HCT116 (cell line): ENCODE data around the gene USP48. TPM values are rescaled to one million over a fixed set of nuclear protein-coding genes. Genes with fewer than 3 reads are reported as not detected.
A peak's percentile ranks its signal among the peaks of the same experiment; 100 is the strongest.

ENCODE experiments used
- ATAC-seq: fragments of 200-7000 bp; cut with Tn5 transposase; 2 replicates; pipeline ENCODE4 v1.9.1; 2020; ENCODE audit warnings: mild to moderate bottlenecking, moderate library complexity
- BruUV-seq: library from RNA; stranded (reverse); fragments of 400-500 nt; replicated peaks from 2 replicates; lab custom pipeline; 2021; lab: Mats Ljungman, UMichigan
- CTCF ChIA-PET: fragments of 300-600 bp; sonication (Branson Sonifier 250); formaldehyde crosslinking; loops from one replicate; lab custom pipeline; 2021; ENCODE audit warnings: antibody characterized with exemption; lab: Charles Lee
- POLR2A ChIA-PET: fragments of 300-600, 350-600 bp; sonication (Branson Sonifier 250); formaldehyde crosslinking; loops from one replicate; lab custom pipeline; 2021; ENCODE audit warnings: antibody characterized with exemption; lab: Charles Lee
- RAD21 ChIA-PET, 2 experiments: fragments of 300-600 bp; sonication (Branson Sonifier 250); formaldehyde crosslinking; loops; one replicate each; lab custom pipeline; 2023; ENCODE audit warnings: low total read pairs in 2 of 2; ENCODE audit not compliant: uncharacterized antibody in 2 of 2, unreplicated experiment in 2 of 2, low non-redundant PET in 1 of 2; lab: Charles Lee
- DNase-seq: peaks from one replicate; pipeline ENCODE4 v3.0.0-alpha.2; 2010; ENCODE audit warnings: low read depth, low spot score
- H2AFZ ChIP-seq: fragments of 200-600 bp; shearing (Covaris generic), sonication (generic); 2 replicates; pipeline ENCODE4 v1.6.1; 2017; ENCODE audit warnings: low read depth, mixed run types, mixed read lengths, antibody characterized with exemption, low read length; ENCODE audit not compliant: poor library complexity, severe bottlenecking
- H3K27ac ChIP-seq: 2 replicates; pipeline ENCODE4 v1.5.1; 2012; ENCODE audit warnings: low read depth, low read length
- H3K27me3 ChIP-seq: fragments of 200-600 bp; sonication (generic); 2 replicates; pipeline ENCODE4 v1.6.1; 2016; ENCODE audit warnings: mixed run types, low read length, mixed read lengths; ENCODE audit not compliant: insufficient read depth
- H3K36me3 ChIP-seq, 2 experiments: fragments of 200-500 bp in 1 of 2; fragments of 200-600 bp in 1 of 2; sonication (Bioruptor generic) in 1 of 2; sonication (generic) in 1 of 2; 2 replicates each; pipeline versions ENCODE4 v1.5.1 to v1.6.1; 2014 to 2016; ENCODE audit warnings: low read length in 2 of 2, inconsistent platforms in 1 of 2, mixed read lengths in 1 of 2, mixed run types in 1 of 2; ENCODE audit not compliant: insufficient read depth in 2 of 2, control insufficient read depth in 1 of 2
- H3K4me1 ChIP-seq, 2 experiments: fragments of 200-600 bp in 1 of 2; sonication (generic) in 1 of 2; 2 replicates each; pipeline versions ENCODE4 v1.5.1 to v1.6.1; 2012 to 2017; ENCODE audit warnings: low read length in 2 of 2, inconsistent platforms in 1 of 2, mild to moderate bottlenecking in 1 of 2, mixed read lengths in 1 of 2, mixed run types in 1 of 2, moderate library complexity in 1 of 2; ENCODE audit not compliant: insufficient read depth in 2 of 2, control insufficient read depth in 1 of 2
- H3K4me2 ChIP-seq: fragments of 200-600 bp; sonication (generic); 2 replicates; pipeline ENCODE4 v1.6.1; 2017; ENCODE audit warnings: mixed run types, low read length, mixed read lengths
- H3K4me3 ChIP-seq, 2 experiments: fragments of 200-600 bp in 1 of 2; sonication (generic) in 1 of 2; replicated peaks in 1 of 2; 2 replicates each; pipeline ENCODE4 v1.5.1; 2011 to 2016; ENCODE audit warnings: low read length in 2 of 2, control low read depth in 1 of 2, low read depth in 1 of 2, mild to moderate bottlenecking in 1 of 2, mixed read lengths in 1 of 2, mixed run types in 1 of 2
- H3K79me2 ChIP-seq: fragments of 200-600 bp; sonication (generic); 2 replicates; pipeline ENCODE4 v1.6.1; 2017; ENCODE audit warnings: mild to moderate bottlenecking, mixed run types, low read length, moderate library complexity, mixed read lengths; ENCODE audit not compliant: insufficient read depth
- H3K9ac ChIP-seq: fragments of 200-600 bp; sonication (generic); 2 replicates; pipeline ENCODE4 v1.6.1; 2016; ENCODE audit warnings: low read length, mixed read lengths
- H3K9me2 ChIP-seq: fragments of 200-600 bp; sonication (generic), shearing (Covaris generic); 2 replicates; pipeline ENCODE4 v1.6.1; 2017; ENCODE audit warnings: mixed run types, mild to moderate bottlenecking, moderate library complexity; ENCODE audit not compliant: insufficient read depth
- H3K9me3 ChIP-seq, 2 experiments: fragments of 200-500 bp in 1 of 2; fragments of 200-600 bp in 1 of 2; sonication (Bioruptor generic) in 1 of 2; sonication (generic) in 1 of 2; 2 replicates each; pipeline ENCODE4 v1.6.1; 2014 to 2017; ENCODE audit warnings: low read length in 2 of 2, mixed read lengths in 2 of 2, inconsistent platforms in 1 of 2, low read depth in 1 of 2, mild to moderate bottlenecking in 1 of 2, mixed run types in 1 of 2, moderate library complexity in 1 of 2; ENCODE audit not compliant: control insufficient read depth in 1 of 2, insufficient read depth in 1 of 2
- H4K20me1 ChIP-seq: fragments of 200-600 bp; sonication (generic), shearing (Covaris generic); 2 replicates; pipeline ENCODE4 v1.6.1; 2017; ENCODE audit warnings: mixed run types, mild to moderate bottlenecking, moderate library complexity; ENCODE audit not compliant: insufficient read depth
- JUND ChIP-seq: IDR thresholded peaks from 2 replicates; pipeline ENCODE4 v1.6.1; 2012
- MAX ChIP-seq: IDR thresholded peaks from 2 replicates; pipeline ENCODE4 v1.6.1; 2012
- RAD21 ChIP-seq: IDR thresholded peaks from 2 replicates; pipeline ENCODE4 v1.6.1; 2012; ENCODE audit warnings: low read depth, mild to moderate bottlenecking
- YY1 ChIP-seq: IDR thresholded peaks from 2 replicates; pipeline ENCODE4 v1.6.1; 2011; ENCODE audit warnings: low read length, low read depth, moderate library complexity, mild to moderate bottlenecking; ENCODE audit not compliant: insufficient replicate concordance; ENCODE audit errors: extremely low read depth
- intact Hi-C: fragments of 100-400 bp; cut with micrococcal nuclease; formaldehyde crosslinking; loops from 2 replicates; pipeline ENCODE4 v1.10.0; 2022
- total RNA-seq: library from RNA; stranded (reverse); gene quantifications from one replicate; pipeline ENCODE4 v1.2.1, GENCODE V29; 2021; ENCODE audit not compliant: unreplicated experiment

Gene USP48
- total RNA-seq, 1 experiment from 2014 or later: 54.8 TPM

- no peak for TF ChIP-seq YY1
- TF ChIP-seq, all 23 proteins: peak for 0
Measured at GRCh38 chr1:21648791-21649190, 134.2 kb downstream of the USP48 start (continued).

GRCh38 chr1:21648352-21648730, 134.6 kb downstream of the USP48 start:
- no peak overlapping the region for H3K9ac ChIP-seq
- BruUV-seq: no TSS peak
- no peak overlapping the region for H3K4me3 ChIP-seq
- peaks cover 8 to 31% of the 10 kb centered on the region in 2 experiments for H3K4me1 ChIP-seq
- RAD21 ChIA-PET: no interaction called here
- H3K9me3 ChIP-seq: no peaks in the 10 kb centered on the region
- H2AFZ ChIP-seq: no peak overlapping the region
- DNase-seq: no peak
- no peak overlapping the region for H3K27ac ChIP-seq
- TF ChIP-seq YY1 (no peak), RAD21 (no peak), MAX (no peak), JUND (no peak)
- TF ChIP-seq, all 23 proteins: peak for 0
- Histone ChIP-seq H3K79me2 (no peaks in the 10 kb centered on the region), H3K9me2 (no peaks in the 10 kb centered on the region), H3K36me3 (no peaks in the 10 kb centered on the region), H3K4me2 (0 out of 2 replicates have a peak overlapping the region, but pooled peaks have one; percentile 13), H3K27me3 (no peaks in the 10 kb centered on the region), H4K20me1 (no peaks in the 10 kb centered on the region)
- intact Hi-C loops: loop anchor here (1.0 kb wide), 1 partner anchor 11 kb away; no protein-coding TSS in a partner anchor
- CTCF ChIA-PET: interaction anchor here (1.2 kb wide), 1 partner anchor 11 kb away, joined by 8 read pairs; no protein-coding TSS in a partner anchor
- POLR2A ChIA-PET: interaction anchor here (1.0 kb wide), 1 partner anchor 376 kb away, joined by 3 read pairs; no protein-coding TSS in a partner anchor
- ATAC-seq: no peak; the same call in 1 of the 2 replicates
